HG03354 (cell line): ENCODE results near the gene NGLY1.
A peak's percentile ranks its signal among the peaks of the same experiment; 100 is the strongest.

Experiments used
- ATAC-seq: cut with Tn5 transposase; IDR thresholded peaks from one replicate; pipeline ENCODE4 v1.9.1; 2021; ENCODE audit warnings: mild to moderate bottlenecking; ENCODE audit not compliant: unreplicated experiment, poor library complexity, severe bottlenecking

The NGLY1 gene

GRCh38 chr3:25723802-25724201, 59.4 kb downstream of the NGLY1 start:
- peak; percentile 53 for ATAC-seq

- ATAC-seq, result no peak
Measured at GRCh38 chr3:25719321-25719720, 63.9 kb downstream of the NGLY1 start.

- ATAC-seq, result no peak
Measured at GRCh38 chr3:25713341-25713985, 69.8 kb downstream of the NGLY1 start.

- ATAC-seq, result no peak
Measured at GRCh38 chr3:25711090-25711489, 72.2 kb downstream of the NGLY1 start.

- ATAC-seq, result no peak
Measured at GRCh38 chr3:25708036-25708435, 75.2 kb downstream of the NGLY1 start.

GRCh38 chr3:25707268-25707926, 75.8 kb downstream of the NGLY1 start:
- ATAC-seq, result no peak

GRCh38 chr3:25706213-25706612, 77.0 kb downstream of the NGLY1 start:
- no peak for ATAC-seq

GRCh38 chr3:25697553-25697952, 85.7 kb downstream of the NGLY1 start:
- no peak for ATAC-seq

- ATAC-seq, result no peak
Measured at GRCh38 chr3:25695731-25696420, 87.4 kb downstream of the NGLY1 start.

- no peak for ATAC-seq
Measured at GRCh38 chr3:25693238-25693637, 90.0 kb downstream of the NGLY1 start.

GRCh38 chr3:25692341-25692740, 90.9 kb downstream of the NGLY1 start:
- ATAC-seq, result no peak

- ATAC-seq, result no peak
Measured at GRCh38 chr3:25690768-25691533, 92.3 kb downstream of the NGLY1 start.

- ATAC-seq, result no peak
Measured at GRCh38 chr3:25689226-25689625, 94.0 kb downstream of the NGLY1 start.

- no peak for ATAC-seq
Measured at GRCh38 chr3:25687742-25688141, 95.5 kb downstream of the NGLY1 start.

- ATAC-seq, result no peak
Measured at GRCh38 chr3:25686766-25687165, 96.5 kb downstream of the NGLY1 start.

- ATAC-seq, result no peak
Measured at GRCh38 chr3:25683882-25684281, 99.4 kb downstream of the NGLY1 start.

GRCh38 chr3:25683410-25683809, 99.8 kb downstream of the NGLY1 start:
- ATAC-seq, result no peak

- no peak for ATAC-seq
Measured at GRCh38 chr3:25679642-25680302, 103.5 kb downstream of the NGLY1 start.

- ATAC-seq, result no peak
Measured at GRCh38 chr3:25679166-25679565, 104.1 kb downstream of the NGLY1 start.

GRCh38 chr3:25678581-25678980, 104.7 kb downstream of the NGLY1 start:
- no peak for ATAC-seq
